ENCODE data around the gene LRMDA.

The LRMDA gene

GRCh38 chr10:75938380-75939122, 507.1 kb downstream of the LRMDA start:
- DNase-seq (ENCODE audit: low read depth in 2 of 2, low spot score in 1 of 2): no peak

GRCh38 chr10:75939541-75939940, 508.1 kb downstream of the LRMDA start:
- DNase-seq (ENCODE audit: low read depth in 2 of 2, low spot score in 1 of 2): no peak

- no peak for DNase-seq (ENCODE audit: low read depth in 2 of 2, low spot score in 1 of 2)
Measured at GRCh38 chr10:75940742-75941141, 509.3 kb downstream of the LRMDA start.

- no peak for DNase-seq (ENCODE audit: low read depth in 2 of 2, low spot score in 1 of 2)
Measured at GRCh38 chr10:75941223-75941801, 509.9 kb downstream of the LRMDA start.

GRCh38 chr10:75944061-75944460, 512.6 kb downstream of the LRMDA start:
- no peak for DNase-seq (ENCODE audit: low read depth in 2 of 2, low spot score in 1 of 2)

GRCh38 chr10:75948583-75948982, 517.2 kb downstream of the LRMDA start:
- no peak for DNase-seq (ENCODE audit: low read depth in 2 of 2, low spot score in 1 of 2)

- no peak for DNase-seq (ENCODE audit: low read depth in 2 of 2, low spot score in 1 of 2)
Measured at GRCh38 chr10:75950307-75950706, 518.9 kb downstream of the LRMDA start.

GRCh38 chr10:75950997-75951589, 519.7 kb downstream of the LRMDA start:
- no peak for DNase-seq (ENCODE audit: low read depth in 2 of 2, low spot score in 1 of 2)

- no peak for DNase-seq (ENCODE audit: low read depth in 2 of 2, low spot score in 1 of 2)
Measured at GRCh38 chr10:75951627-75952026, 520.2 kb downstream of the LRMDA start.

GRCh38 chr10:75952093-75952492, 520.7 kb downstream of the LRMDA start:
- no peak for DNase-seq (ENCODE audit: low read depth in 2 of 2, low spot score in 1 of 2)

- DNase-seq (ENCODE audit: low read depth in 2 of 2, low spot score in 1 of 2): no peak
Measured at GRCh38 chr10:75954486-75954885, 523.1 kb downstream of the LRMDA start.

- no peak for DNase-seq (ENCODE audit: low read depth in 2 of 2, low spot score in 1 of 2)
Measured at GRCh38 chr10:75955973-75956502, 524.6 kb downstream of the LRMDA start.

GRCh38 chr10:75956624-75957023, 525.2 kb downstream of the LRMDA start:
- no peak for DNase-seq (ENCODE audit: low read depth in 2 of 2, low spot score in 1 of 2)

GRCh38 chr10:75957314-75958120, 526.1 kb downstream of the LRMDA start:
- DNase-seq (ENCODE audit: low read depth in 2 of 2, low spot score in 1 of 2): no peak

- no peak for DNase-seq (ENCODE audit: low read depth in 2 of 2, low spot score in 1 of 2)
Measured at GRCh38 chr10:75959209-75959608, 527.8 kb downstream of the LRMDA start.

GRCh38 chr10:75959912-75960311, 528.5 kb downstream of the LRMDA start:
- no peak for DNase-seq (ENCODE audit: low read depth in 2 of 2, low spot score in 1 of 2)

GRCh38 chr10:75962395-75963061, 531.1 kb downstream of the LRMDA start:
- no peak for DNase-seq (ENCODE audit: low read depth in 2 of 2, low spot score in 1 of 2)

- no peak for DNase-seq (ENCODE audit: low read depth in 2 of 2, low spot score in 1 of 2)
Measured at GRCh38 chr10:75967491-75967890, 536.1 kb downstream of the LRMDA start.

GRCh38 chr10:75969031-75969430, 537.6 kb downstream of the LRMDA start:
- no peak for DNase-seq (ENCODE audit: low read depth in 2 of 2, low spot score in 1 of 2)

GRCh38 chr10:75971402-75972211, 540.2 kb downstream of the LRMDA start:
- DNase-seq (ENCODE audit: low read depth in 2 of 2, low spot score in 1 of 2): no peak

All from stimulated activated CD8-positive, alpha-beta memory T cell treated with anti-CD3 and anti-CD28 coated beads, Interleukin-4, amount 100 ng/mL, for 4 hours (primary cell).